Transverse colon (tissue), 4 donors: ENCODE data around the gene LAMP1. TPM values are rescaled to one million over a fixed set of nuclear protein-coding genes. Genes with fewer than 3 reads are reported as not detected.
A peak's percentile ranks its signal among the peaks of the same experiment; 100 is the strongest.
"Not testable (repeated sequence)": the region's sequence is repeated elsewhere in the genome, so short reads cannot be mapped to it uniquely, and the experiment has no call there.

Experiments used
- DNase-seq: peaks from one replicate; pipeline ENCODE4 v3.0.0-alpha.2; 2019
- H3K27ac ChIP-seq, 4 donors: fragments of 200-600 bp; sonication (generic); 2 replicates each; pipeline ENCODE4 v1.5.1; 2016 to 2018; ENCODE audit warnings: inconsistent platforms in 4 of 4
- H3K27me3 ChIP-seq: fragments of 200-600 bp; sonication (generic); 2 replicates; pipeline ENCODE4 v1.5.1; 2017; ENCODE audit warnings: inconsistent platforms
- H3K36me3 ChIP-seq, 4 donors: fragments of 200-600 bp; sonication (generic); 2 replicates each; pipeline ENCODE4 v1.5.1; 2017 to 2019; ENCODE audit warnings: inconsistent platforms in 4 of 4
- H3K4me1 ChIP-seq, 4 donors: fragments of 200-600 bp; sonication (generic); 2 replicates each; pipeline ENCODE4 v1.5.1; 2017 to 2020; ENCODE audit warnings: inconsistent platforms in 4 of 4
- H3K4me3 ChIP-seq, 4 donors: fragments of 200-600 bp; sonication (generic); 1 replicate in 1 of 4; 2 replicates in 3 of 4; pipeline versions ENCODE4 v1.5.1 to v1.6.1; 2017 to 2019; ENCODE audit warnings: inconsistent platforms in 4 of 4
- H3K9me3 ChIP-seq, 2 donors: fragments of 200-600 bp; sonication (generic); 2 replicates each; pipeline ENCODE4 v1.5.1; 2017 to 2019; ENCODE audit warnings: inconsistent platforms in 2 of 2
- CTCF ChIP-seq, 5 experiments: fragments of 200-600 bp in 3 of 5; fragments of 450-650 bp in 2 of 5; sonication (generic) in 3 of 5; IDR thresholded peaks; 1 replicate in 2 of 5; 2 replicates in 3 of 5; pipeline ENCODE4 v1.5.1; 2016 to 2017; ENCODE audit warnings: antibody characterized with exemption in 5 of 5, inconsistent platforms in 3 of 5, mild to moderate bottlenecking in 2 of 5, moderate library complexity in 1 of 5
- EP300 ChIP-seq: sonication (generic); formaldehyde crosslinking; IDR thresholded peaks from one replicate; pipeline ENCODE4 v1.6.1; 2017; ENCODE audit warnings: antibody characterized with exemption, low read depth
- POLR2A ChIP-seq: fragments of 450-650 bp; IDR thresholded peaks from one replicate; pipeline ENCODE4 v1.6.1; 2016; ENCODE audit warnings: antibody characterized with exemption, mild to moderate bottlenecking, moderate library complexity
- POLR2AphosphoS5 ChIP-seq, 3 donors: sonication (generic); formaldehyde crosslinking; IDR thresholded peaks; one replicate each; pipeline ENCODE4 v1.6.1; 2016; ENCODE audit warnings: antibody characterized with exemption in 3 of 3
- WGBS, 2 donors: methylation state at CpG; one replicate each; pipeline ENCODE4 v1.1.5; 2018; ENCODE audit warnings: low coverage in 1 of 2; 5-methylcytosine and 5-hydroxymethylcytosine counted together
- in situ Hi-C, 4 donors: fragments of 200-750 bp; cut with MboI; loops; one replicate each; pipeline versions ENCODE4 v1.15.0 to v1.15.1; 2017; ENCODE audit warnings: low sequenced_read_pairs in 3 of 4, low pct_ligation_motif_present in 1 of 4, low pct_unique_long_range_greater_than_20kb in 1 of 4
- intact Hi-C: fragments of 100-400 bp; cut with DNase I; formaldehyde crosslinking; loops from one replicate; pipeline ENCODE4 v1.15.1; 2023; ENCODE audit warnings: low total_unique reads
- total RNA-seq, 4 donors: library from RNA; depleted of rRNA; stranded (reverse); fragments of >200 nt; gene quantifications; one replicate each; pipeline ENCODE4 v1.1.0, GENCODE V29; 2016

The LAMP1 gene, protein sequence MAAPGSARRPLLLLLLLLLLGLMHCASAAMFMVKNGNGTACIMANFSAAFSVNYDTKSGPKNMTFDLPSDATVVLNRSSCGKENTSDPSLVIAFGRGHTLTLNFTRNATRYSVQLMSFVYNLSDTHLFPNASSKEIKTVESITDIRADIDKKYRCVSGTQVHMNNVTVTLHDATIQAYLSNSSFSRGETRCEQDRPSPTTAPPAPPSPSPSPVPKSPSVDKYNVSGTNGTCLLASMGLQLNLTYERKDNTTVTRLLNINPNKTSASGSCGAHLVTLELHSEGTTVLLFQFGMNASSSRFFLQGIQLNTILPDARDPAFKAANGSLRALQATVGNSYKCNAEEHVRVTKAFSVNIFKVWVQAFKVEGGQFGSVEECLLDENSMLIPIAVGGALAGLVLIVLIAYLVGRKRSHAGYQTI
- 100 to 1,000 TPM in 2 of 4 donors, 10 to 100 TPM in 2; 69.5 to 149 (median 103) TPM for total RNA-seq

- H3K4me3 ChIP-seq = peak within 1 kb of the TSS; percentile 87 to 98 (median 92)
- intact Hi-C loops (no loop called here), in situ Hi-C loops (loop anchor here in 1 of 4 donors (25.0 kb wide), 1 partner anchor 90 kb away; no protein-coding TSS in a partner anchor)
- peaks cover 3 to 29% (median 15%) of the 10 kb centered on the region in 4 donors for H3K4me1 ChIP-seq
- H3K27me3 ChIP-seq = peaks cover 9% of the 10 kb centered on the region
- TF ChIP-seq EP300 (peak; percentile 91), POLR2AphosphoS5 (IDR thresholded peaks at IDR 0.05) (peak; percentile 89 to 92 (median 91)), CTCF (IDR thresholded peaks at IDR 0.05) (peak in 1 of 5 experiments; percentile 29), POLR2A (peak; percentile 66)
- 0% methylated on average over 7 to 32 of the region's 74 CpGs for WGBS, 2 donors
- H3K27ac ChIP-seq = peak within 1 kb of the TSS; percentile 83 to 92 (median 90)
- H3K36me3 ChIP-seq = no peaks in the 10 kb centered on the region
- no peaks in the 10 kb centered on the region for H3K9me3 ChIP-seq
- DNase-seq = peak; percentile 98
These were observed at the start of gene LAMP1 for GRCh38 chr13:113296823-113297369. LAMP1 (plus strand) TSS chr13:113297239; CDS start chr13:113297435, 196 bp downstream.

DNA sequence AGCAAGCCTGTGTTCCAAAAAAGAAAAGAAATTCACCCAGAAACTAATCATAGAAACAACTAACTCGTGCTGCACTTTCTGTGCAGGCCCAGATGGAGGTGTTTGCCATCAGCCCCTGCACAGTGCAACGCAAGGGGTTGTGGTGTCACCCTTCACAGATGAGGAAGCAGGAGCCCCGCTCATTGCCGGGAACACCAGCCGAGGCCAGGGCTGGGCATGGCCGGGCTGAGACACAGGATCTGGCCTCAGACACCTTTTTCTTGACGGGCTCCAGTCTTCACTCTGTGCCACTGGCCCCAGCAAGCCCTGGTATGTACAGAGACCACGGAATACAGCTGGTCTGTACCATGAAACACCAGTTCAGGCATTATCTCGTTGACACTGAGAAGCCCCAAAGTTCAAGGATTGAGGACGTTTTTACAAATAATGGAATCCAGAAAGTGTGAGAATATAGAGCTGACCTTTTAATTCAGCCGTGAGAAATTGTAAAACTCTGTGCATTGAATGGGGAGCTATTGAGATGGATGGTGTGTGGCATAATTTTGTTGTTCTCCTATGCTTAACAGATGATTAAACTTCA is 44.4 kb upstream of the LAMP1 start:
- no peaks in the 10 kb centered on the region for H3K27me3 ChIP-seq
- peaks cover 0 to 78% (median 37%) of the 10 kb centered on the region in 4 donors for H3K36me3 ChIP-seq
- WGBS, 2 donors = 76 to 86% methylated on average over 3 to 11 of the region's 11 CpGs
- intact Hi-C loops = no loop called here
- no peak for TF ChIP-seq CTCF (IDR thresholded peaks at IDR 0.05)
- TF ChIP-seq POLR2A = no peak
- TF ChIP-seq EP300 = no peak
- no peak for TF ChIP-seq POLR2AphosphoS5 (IDR thresholded peaks at IDR 0.05)
- H3K27ac ChIP-seq = no peak overlapping the region
- H3K9me3 ChIP-seq = no peaks in the 10 kb centered on the region
- H3K4me1 ChIP-seq = no peaks in the 10 kb centered on the region
- in situ Hi-C loops = no loop called here
- no peak for DNase-seq
- no peak overlapping the region for H3K4me3 ChIP-seq

- H3K4me3 ChIP-seq, DNase-seq, H3K27ac ChIP-seq, intact Hi-C loops, H3K4me1 ChIP-seq, in situ Hi-C loops, H3K27me3 ChIP-seq, H3K9me3 ChIP-seq: not testable (repeated sequence)
- peaks cover 0 to 70% (median 31%) of the 10 kb centered on the region in 4 donors for H3K36me3 ChIP-seq
- WGBS, 2 donors = 95 to 100% methylated on average over 4 to 6 of the region's 6 CpGs
These were observed 39.1 kb upstream of the LAMP1 start for GRCh38 chr13:113257908-113258307.

- WGBS, 2 donors = 83 to 90% methylated on average over 5 of the region's 5 CpGs
- in situ Hi-C loops = no loop called here
These were observed 38.6 kb upstream of the LAMP1 start for GRCh38 chr13:113258321-113259054.

More at GRCh38 chr13:113258321-113259054, 38.6 kb upstream of the LAMP1 start:
- intact Hi-C loops = no loop called here
- H3K4me1 ChIP-seq = no peaks in the 10 kb centered on the region
- H3K4me3 ChIP-seq = no peak overlapping the region
- TF ChIP-seq POLR2AphosphoS5 (IDR thresholded peaks at IDR 0.05) = no peak
- TF ChIP-seq CTCF (IDR thresholded peaks at IDR 0.05) = no peak
- no peak for TF ChIP-seq POLR2A
- no peak for TF ChIP-seq EP300
- peaks cover 0 to 66% (median 29%) of the 10 kb centered on the region in 4 donors for H3K36me3 ChIP-seq
- no peak for DNase-seq
- H3K27me3 ChIP-seq = no peaks in the 10 kb centered on the region
- no peak overlapping the region for H3K27ac ChIP-seq
- H3K9me3 ChIP-seq = no peaks in the 10 kb centered on the region
